ENCODE measurements around the gene C14orf180. TPM values are rescaled to one million over a fixed set of nuclear protein-coding genes. Genes with fewer than 3 reads are reported as not detected.

The C14orf180 gene
- polyA plus RNA-seq, 1 experiment, result not detected

GRCh38 chr14:104593710-104594136 lies 14.2 kb downstream of the C14orf180 start:
- TF ChIP-seq, protein P1, sequence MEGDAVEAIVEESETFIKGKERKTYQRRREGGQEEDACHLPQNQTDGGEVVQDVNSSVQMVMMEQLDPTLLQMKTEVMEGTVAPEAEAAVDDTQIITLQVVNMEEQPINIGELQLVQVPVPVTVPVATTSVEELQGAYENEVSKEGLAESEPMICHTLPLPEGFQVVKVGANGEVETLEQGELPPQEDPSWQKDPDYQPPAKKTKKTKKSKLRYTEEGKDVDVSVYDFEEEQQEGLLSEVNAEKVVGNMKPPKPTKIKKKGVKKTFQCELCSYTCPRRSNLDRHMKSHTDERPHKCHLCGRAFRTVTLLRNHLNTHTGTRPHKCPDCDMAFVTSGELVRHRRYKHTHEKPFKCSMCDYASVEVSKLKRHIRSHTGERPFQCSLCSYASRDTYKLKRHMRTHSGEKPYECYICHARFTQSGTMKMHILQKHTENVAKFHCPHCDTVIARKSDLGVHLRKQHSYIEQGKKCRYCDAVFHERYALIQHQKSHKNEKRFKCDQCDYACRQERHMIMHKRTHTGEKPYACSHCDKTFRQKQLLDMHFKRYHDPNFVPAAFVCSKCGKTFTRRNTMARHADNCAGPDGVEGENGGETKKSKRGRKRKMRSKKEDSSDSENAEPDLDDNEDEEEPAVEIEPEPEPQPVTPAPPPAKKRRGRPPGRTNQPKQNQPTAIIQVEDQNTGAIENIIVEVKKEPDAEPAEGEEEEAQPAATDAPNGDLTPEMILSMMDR (IDR thresholded peaks at IDR 0.05; ENCODE audit: low read depth, low read length), result no peak
- H3K27ac ChIP-seq (ENCODE audit: low read depth, low read length), result no peak overlapping the region
- CTCF ChIA-PET, result no interaction called here
- no peaks in the 10 kb centered on the region for H3K27me3 ChIP-seq (ENCODE audit: control insufficient read depth, insufficient read depth, low read length)
- no peak for DNase-seq (ENCODE audit: low read depth, low spot score)
- no peak overlapping the region for H3K4me3 ChIP-seq (ENCODE audit: low read depth, low read length)
- POLR2A ChIA-PET, result no interaction called here
- H3K9me3 ChIP-seq (ENCODE audit: control insufficient read depth, insufficient read depth, low read length), result no peaks in the 10 kb centered on the region

GRCh38 chr14:104594310-104595046 lies 14.9 kb downstream of the C14orf180 start:
- H3K27ac ChIP-seq (ENCODE audit: low read depth, low read length), result no peak overlapping the region
- no peak overlapping the region for H3K4me3 ChIP-seq (ENCODE audit: low read depth, low read length)
- DNase-seq (ENCODE audit: low read depth, low spot score), result no peak
- ChIA-PET POLR2A (no interaction called here), CTCF (interaction anchor here (1.0 kb wide), 1 partner anchor 46 kb away, joined by 3 read pairs; no protein-coding TSS in a partner anchor)
- no peaks in the 10 kb centered on the region for H3K27me3 ChIP-seq (ENCODE audit: control insufficient read depth, insufficient read depth, low read length)
- no peaks in the 10 kb centered on the region for H3K9me3 ChIP-seq (ENCODE audit: control insufficient read depth, insufficient read depth, low read length)
- TF ChIP-seq, protein P1 (IDR thresholded peaks at IDR 0.05; ENCODE audit: low read depth, low read length), result no peak

- CTCF ChIA-PET, result interaction anchor here (1.0 kb wide), 1 partner anchor 45 kb away, joined by 3 read pairs; no protein-coding TSS in a partner anchor
- Histone ChIP-seq H3K4me3 (ENCODE audit: low read depth, low read length) (no peak overlapping the region), H3K9me3 (ENCODE audit: control insufficient read depth, insufficient read depth, low read length) (no peaks in the 10 kb centered on the region), H3K27ac (ENCODE audit: low read depth, low read length) (no peak overlapping the region), H3K27me3 (ENCODE audit: control insufficient read depth, insufficient read depth, low read length) (no peaks in the 10 kb centered on the region)
- TF ChIP-seq, protein P1 (IDR thresholded peaks at IDR 0.05; ENCODE audit: low read depth, low read length), result no peak
- POLR2A ChIA-PET, result no interaction called here
- no peak for DNase-seq (ENCODE audit: low read depth, low spot score)
Observed at GRCh38 chr14:104595116-104595675, 15.6 kb downstream of the C14orf180 start.

GRCh38 chr14:104595911-104596450 lies 16.4 kb downstream of the C14orf180 start:
- no peak overlapping the region for H3K27ac ChIP-seq (ENCODE audit: low read depth, low read length)
- no peaks in the 10 kb centered on the region for H3K9me3 ChIP-seq (ENCODE audit: control insufficient read depth, insufficient read depth, low read length)
- DNase-seq (ENCODE audit: low read depth, low spot score), result no peak
- ChIA-PET POLR2A (interaction anchor here (0.7 kb wide), 1 partner anchor 14 kb away, joined by 3 read pairs; no protein-coding TSS in a partner anchor), CTCF (no interaction called here)
- TF ChIP-seq, protein P1 (IDR thresholded peaks at IDR 0.05; ENCODE audit: low read depth, low read length), result no peak
- no peak overlapping the region for H3K4me3 ChIP-seq (ENCODE audit: low read depth, low read length)
- H3K27me3 ChIP-seq (ENCODE audit: control insufficient read depth, insufficient read depth, low read length), result no peaks in the 10 kb centered on the region

DNA sequence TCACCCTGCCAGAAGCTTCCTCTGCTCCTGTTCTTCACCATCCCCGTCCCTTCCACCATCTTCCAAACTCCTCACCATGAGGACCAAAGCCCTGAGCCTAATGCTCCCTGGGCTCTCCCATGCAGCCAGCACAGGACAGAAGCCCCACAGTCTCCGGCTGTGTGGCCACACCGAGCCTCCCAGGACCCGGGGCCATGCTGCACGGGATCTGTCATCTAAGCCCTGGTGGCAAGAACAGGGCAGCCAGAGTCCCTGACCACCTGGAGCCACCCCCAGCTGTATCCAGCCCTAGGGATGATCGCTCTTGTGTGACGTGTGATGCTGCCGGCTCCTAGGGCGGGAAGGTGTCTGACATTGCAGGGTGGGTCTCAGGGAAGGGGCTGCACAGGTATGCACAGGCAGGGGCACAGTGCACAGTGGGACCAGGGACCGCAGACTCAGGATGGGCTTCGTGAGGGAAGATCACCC lies 16.9 kb downstream of the C14orf180 start:
- ChIA-PET POLR2A (interaction anchor here (0.7 kb wide), 1 partner anchor 15 kb away, joined by 3 read pairs; no protein-coding TSS in a partner anchor), CTCF (no interaction called here)
- TF ChIP-seq, protein P1 (IDR thresholded peaks at IDR 0.05; ENCODE audit: low read depth, low read length), result no peak
- H3K4me3 ChIP-seq (ENCODE audit: low read depth, low read length), result no peak overlapping the region
- H3K27ac ChIP-seq (ENCODE audit: low read depth, low read length), result no peak overlapping the region
- H3K9me3 ChIP-seq (ENCODE audit: control insufficient read depth, insufficient read depth, low read length), result no peaks in the 10 kb centered on the region
- DNase-seq (ENCODE audit: low read depth, low spot score), result no peak
- H3K27me3 ChIP-seq (ENCODE audit: control insufficient read depth, insufficient read depth, low read length), result no peaks in the 10 kb centered on the region
